ENCODE results near the gene CFAP65.

The CFAP65 gene

DNA sequence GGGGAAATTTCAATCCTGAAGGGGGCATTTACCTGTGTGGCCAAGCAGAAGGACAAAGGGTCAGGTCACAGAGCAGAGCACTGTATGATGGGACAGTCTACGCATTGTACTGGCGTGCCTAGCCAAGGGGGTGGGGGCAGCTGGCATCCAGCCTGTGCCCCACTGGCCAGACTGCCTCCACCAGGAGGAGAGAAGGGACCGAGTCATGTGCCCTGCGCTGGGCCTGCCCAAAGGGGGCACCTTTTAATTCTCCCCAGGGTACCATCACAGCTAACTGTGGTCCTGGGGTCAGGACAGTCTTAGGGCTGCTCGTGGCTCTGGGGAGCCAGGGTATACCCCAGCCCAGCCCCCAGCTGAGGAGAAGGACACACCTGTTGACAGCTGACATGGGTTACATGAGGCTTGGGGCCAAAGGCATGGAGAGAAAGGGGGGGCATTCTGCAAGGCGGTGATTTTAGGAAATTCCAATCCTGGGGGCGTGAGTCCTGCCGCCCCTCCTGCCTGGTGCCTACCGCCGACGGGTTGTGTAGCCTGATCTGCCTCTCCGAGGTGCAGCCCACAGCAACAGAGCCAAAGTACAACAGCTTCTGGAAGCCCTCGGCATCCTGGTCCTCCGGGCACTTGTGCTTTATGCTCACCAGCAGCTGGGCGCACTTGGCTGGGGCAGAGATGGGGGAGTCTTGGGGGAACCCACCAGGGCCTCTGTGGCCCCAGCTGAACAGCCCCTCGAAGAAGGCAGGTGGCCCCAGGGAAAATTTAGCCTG is 11.0 kb downstream of the CFAP65 start:
- no peak for DNase-seq (ENCODE audit: low read depth in 2 of 2)

GRCh38 chr2:219029829-219030165 is 11.5 kb downstream of the CFAP65 start:
- DNase-seq (ENCODE audit: low read depth in 2 of 2), result peak; percentile 15 to 21

DNA sequence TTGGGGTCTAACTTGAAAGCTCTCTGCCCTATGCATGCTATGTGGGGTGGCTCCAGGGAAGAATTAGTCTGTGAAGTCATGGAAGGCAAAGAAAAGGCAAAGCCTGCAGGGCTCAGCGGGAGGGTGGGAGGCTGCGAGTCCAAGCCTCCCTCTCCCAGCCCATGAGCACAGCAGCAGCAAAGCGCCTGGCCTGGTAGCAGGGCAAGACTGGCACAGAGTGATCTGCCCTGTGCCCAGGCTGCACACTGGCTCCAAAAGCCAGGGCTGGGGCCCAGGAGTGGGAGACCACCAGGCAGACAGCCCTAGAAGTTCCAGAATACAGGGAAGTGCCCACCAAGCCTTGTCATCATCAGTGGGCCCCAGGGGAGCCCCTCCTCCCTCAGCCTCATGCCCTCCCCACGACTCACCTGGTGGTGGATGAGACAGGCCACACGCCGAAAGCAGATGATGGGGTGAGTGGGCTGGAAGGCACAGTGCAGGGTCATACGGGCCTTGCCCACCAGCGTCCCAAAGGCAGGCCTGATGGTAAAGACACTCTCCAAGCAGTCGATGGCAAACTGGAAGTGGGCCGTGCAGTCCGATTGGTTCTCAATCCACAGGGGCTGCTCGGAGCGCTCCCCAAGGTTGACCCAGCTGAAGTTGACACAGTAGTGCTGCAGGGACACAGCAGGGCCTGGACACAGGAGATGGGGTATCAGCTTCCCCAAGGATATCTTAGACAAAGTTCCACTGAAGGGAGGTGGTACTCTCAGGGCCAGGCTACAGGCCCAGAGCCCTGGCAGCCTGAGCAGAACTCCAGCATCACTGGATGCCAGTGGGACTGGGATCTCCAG is 12.1 kb downstream of the CFAP65 start:
- DNase-seq (ENCODE audit: low read depth in 2 of 2), result no peak

DNA sequence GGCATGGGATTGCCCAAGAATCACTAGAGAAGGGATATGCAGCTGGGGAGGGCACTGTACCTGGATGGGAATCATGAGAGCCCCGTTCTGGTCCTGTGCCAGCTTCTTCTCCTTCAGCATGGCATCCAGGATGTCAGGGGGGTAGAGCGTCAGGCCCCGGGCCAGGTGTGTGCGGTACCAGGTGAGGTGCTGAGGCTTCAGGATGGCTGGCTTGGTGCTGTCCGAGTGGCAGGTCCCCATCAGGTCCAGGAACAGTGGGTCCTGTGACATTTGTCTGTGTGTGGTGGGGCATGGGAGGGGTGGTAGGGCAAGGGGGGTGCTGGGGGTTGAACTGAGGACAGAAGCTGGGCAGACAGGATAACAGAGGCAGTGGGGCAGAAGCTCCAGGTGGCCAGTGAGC is 13.2 kb downstream of the CFAP65 start:
- no peak for DNase-seq (ENCODE audit: low read depth in 2 of 2)

DNA sequence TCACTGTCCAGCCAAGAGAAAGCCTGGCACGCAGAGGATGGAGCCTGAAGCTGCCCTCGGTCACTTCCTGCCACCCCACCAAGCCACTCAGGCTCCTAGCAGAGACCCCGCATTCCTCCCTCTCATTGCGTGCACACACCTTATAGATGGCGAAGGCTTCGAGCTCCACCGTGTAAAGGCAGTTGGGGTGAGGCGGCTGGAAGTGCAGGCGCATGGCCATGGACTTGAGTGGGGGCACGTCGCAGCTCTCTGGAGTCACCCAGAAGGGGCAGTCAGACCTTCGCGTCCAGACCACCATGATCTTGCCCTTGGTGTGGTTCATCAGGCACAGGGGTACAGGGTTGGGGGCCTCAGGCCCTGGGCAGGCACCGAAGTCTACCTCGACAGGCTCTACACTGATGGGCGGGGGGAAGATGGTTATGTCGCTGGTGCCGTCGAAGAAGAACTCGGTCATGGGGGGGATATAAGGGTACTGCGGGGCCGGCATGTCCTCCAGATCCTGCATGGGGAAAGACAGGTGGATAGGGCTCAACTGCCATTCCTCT is 13.7 kb downstream of the CFAP65 start:
- DNase-seq (ENCODE audit: low read depth in 2 of 2), result no peak

DNA sequence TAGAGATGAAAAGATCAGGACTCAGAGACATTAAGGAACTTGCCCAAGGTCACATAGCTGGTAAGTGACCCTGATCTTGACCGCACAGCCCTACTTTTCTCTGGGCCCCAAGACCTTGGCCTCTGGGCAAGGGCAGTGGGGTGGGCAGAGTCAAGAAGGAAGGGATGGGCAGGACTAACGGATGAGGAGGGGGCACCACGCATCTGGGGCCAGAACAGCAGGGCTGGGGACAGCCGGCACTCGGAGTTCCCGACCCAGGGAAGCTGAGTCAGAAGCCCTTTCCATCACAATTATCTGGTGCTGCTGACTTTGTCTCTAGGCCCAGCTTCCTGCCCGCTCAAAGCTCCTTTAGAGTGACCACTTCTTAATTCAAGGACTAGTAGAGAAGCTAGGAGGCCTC is 14.4 kb downstream of the CFAP65 start:
- no peak for DNase-seq (ENCODE audit: low read depth in 2 of 2)

DNA sequence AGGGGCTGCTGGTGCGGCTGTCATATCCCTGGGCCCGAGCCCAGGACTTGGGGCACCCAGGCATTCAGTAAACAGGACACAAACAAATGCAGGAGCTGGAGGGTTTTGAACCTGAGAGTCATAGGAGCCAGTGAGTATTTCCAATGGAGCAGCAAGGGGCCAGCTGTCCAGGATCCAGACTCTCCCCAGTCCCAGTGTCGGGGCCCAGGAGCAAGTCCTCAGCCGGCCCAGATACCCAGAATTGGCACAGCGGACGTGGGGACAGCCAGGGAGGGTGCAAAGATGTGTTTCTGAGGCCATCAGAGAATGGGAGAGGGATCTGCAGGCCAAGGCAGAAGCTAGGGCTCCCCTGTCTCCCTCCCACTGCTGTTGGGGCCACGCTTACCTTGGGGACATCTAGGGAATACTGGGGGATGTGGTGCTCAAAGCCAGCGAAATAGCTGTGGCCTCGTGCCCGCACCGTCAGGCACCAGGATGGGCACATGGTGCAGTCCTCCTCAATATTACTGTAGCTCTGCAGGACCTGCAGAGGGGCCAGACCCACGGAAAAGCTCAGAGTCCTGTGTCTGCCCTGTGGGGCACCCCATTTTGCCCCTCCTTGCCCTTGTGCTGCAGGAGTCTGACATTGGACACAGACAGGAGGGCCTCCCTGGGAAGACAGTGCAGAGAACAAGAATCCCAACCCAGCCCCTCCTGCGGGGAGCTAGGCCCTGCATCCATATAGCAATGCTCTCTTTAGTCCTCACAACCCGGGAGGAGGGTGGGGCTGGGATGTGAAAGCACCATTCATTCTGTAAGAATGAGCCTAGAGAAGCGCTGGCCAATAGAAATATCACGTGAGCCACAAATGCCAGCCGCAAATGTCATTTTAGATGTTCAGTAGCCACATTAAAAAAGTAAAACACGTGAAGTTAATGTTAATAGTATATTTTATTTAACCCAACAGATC is 15.4 kb downstream of the CFAP65 start:
- DNase-seq (ENCODE audit: low read depth in 2 of 2), result no peak

DNA sequence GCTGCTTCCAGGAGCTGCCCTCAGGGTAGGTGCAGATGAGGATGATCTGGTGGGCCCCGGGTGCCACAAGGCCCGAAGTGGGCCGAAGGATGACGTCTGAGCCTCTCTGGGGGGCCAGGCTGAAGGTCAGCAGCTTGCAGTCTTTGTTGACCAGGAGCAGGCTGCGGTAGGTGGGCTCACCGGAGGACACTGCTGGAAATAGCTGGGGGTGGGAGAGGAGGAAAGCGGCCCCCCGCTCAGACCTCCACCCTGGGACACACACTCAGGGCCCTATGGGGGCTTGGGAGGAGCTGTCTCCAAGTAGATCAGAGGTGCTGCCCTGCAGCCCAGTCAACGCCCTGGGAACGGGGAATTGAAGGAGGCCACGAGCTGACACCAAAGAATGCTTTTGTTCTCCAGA is 17.3 kb downstream of the CFAP65 start:
- DNase-seq (ENCODE audit: low read depth in 2 of 2), result no peak

GRCh38 chr2:219023045-219023605 is 18.2 kb downstream of the CFAP65 start:
- DNase-seq (ENCODE audit: low read depth in 2 of 2), result no peak

- no peak for DNase-seq (ENCODE audit: low read depth in 2 of 2)
Measured at GRCh38 chr2:219022616-219023015, 18.7 kb downstream of the CFAP65 start.

DNA sequence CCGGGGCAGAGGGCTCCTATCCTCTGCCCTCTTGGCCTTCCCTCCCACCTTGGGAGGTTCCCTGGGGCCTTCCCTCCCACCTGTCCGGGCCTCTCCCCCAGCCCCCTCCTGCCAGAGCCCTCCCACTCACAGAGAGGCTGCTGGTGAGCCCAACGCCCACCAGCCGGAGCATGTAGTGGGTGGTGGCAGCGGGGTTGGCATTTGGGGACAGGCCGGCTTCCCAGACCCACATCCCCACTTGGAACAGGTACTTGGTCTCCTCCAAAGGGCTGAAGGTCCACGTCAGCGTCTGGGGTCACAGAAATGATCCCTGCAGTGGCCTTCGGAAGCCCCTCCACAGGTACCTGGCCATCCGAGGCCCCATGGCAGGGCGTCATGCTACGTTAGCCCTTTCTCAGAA is 19.3 kb downstream of the CFAP65 start:
- DNase-seq (ENCODE audit: low read depth in 2 of 2), result no peak

- DNase-seq (ENCODE audit: low read depth in 2 of 2), result no peak
Measured at GRCh38 chr2:219021591-219021990, 19.7 kb downstream of the CFAP65 start.

- DNase-seq (ENCODE audit: low read depth in 2 of 2), result no peak
Measured at GRCh38 chr2:219020604-219021365, 20.5 kb downstream of the CFAP65 start.

- DNase-seq (ENCODE audit: low read depth in 2 of 2), result no peak
Measured at GRCh38 chr2:219019436-219019835, 21.9 kb downstream of the CFAP65 start.

DNA sequence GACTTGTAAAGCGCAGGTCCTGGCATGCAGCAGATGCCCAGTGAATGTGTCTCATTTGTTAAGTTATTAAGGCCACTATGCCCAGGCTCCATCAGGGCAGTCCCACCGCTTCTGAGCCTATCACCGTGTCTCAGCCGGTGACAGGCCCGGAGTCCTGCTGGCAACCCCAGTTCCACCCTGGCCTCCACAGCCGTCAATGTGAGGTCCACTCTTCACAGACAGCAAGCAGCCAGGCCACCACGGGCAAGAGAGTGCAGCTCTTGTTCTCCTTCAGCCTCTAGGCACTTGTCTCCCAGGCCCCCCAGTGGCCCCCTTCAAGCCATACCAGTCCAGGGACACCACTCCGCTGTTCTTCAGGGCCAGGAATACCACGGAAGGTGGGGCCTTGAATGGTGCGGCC is 22.6 kb downstream of the CFAP65 start:
- DNase-seq (ENCODE audit: low read depth in 2 of 2), result no peak

DNA sequence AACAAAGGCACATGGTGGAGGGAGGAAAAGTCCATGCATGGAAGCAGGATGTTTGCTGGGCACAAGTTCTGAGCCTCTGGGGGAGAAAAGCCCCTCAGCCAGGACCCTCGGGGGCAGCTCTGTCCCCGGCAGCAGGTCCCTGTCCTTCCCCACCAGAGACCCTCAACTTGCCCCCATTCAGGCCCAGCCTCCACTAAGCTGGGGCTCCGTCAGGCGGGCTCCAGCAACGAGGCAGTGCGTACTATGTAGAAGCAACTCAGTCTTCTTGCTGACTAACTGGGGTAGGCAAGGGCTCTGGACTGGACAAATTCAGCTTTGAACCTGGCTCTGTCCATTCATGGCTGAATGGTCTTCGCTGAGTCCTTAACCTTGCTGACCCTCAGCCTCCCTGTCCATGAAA is 23.0 kb downstream of the CFAP65 start:
- DNase-seq (ENCODE audit: low read depth in 2 of 2), result no peak

DNA sequence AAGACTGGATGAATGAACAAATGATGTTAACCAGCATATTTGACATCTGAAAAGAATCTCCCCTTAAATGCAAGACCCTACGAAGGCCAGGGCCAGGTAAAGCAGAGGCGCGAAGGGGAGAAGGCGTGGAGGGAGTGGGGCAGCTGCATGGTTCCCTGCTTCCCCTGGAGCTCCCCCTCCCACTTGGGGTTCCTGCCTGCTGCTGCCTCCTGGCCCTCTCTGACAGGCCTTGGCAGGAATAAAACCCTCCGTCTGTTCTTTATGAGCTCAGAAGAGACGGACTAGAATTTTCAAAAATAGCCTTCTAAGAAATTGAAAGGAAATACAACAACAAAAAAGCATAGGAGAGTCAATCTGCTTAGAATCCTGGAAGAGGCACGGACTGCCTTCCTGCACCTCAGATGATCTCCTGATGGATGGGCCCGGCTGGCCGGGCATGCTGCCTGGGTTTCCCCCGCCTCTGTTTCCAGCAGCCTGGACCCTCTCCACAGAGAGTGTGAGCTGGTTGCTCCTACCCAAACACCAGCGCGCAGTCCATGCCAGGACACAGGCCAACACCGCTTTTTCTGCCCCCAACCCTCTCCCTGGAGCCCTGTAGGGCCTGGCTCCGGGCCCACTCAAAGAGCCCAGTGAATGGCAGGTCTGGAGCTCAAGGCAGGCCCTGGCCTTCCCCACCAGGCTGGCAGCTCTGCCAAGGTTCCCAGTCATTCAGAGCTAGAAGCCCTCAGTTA is 23.9 kb downstream of the CFAP65 start:
- DNase-seq (ENCODE audit: low read depth in 2 of 2), result no peak

DNA sequence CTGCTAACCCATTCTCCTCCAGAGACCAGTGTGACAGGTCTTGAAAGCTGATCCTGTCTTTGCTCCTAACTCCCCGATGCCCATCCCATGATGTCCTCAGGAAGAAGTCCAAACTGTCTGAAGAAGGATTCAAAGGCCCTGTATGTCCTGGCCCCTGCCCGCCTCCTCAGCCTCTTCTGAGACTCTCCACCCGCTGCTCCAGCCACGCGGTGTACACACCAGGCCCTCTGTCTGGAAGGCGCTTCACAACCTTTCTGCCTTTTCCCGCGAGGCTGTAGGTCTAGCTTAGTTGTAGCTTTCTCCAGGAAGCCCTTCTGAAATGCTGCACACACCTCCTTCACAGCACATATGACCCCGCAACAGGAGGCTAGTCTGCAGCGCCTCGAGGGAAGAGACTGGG is 24.6 kb downstream of the CFAP65 start:
- DNase-seq (ENCODE audit: low read depth in 2 of 2), result no peak

DNA sequence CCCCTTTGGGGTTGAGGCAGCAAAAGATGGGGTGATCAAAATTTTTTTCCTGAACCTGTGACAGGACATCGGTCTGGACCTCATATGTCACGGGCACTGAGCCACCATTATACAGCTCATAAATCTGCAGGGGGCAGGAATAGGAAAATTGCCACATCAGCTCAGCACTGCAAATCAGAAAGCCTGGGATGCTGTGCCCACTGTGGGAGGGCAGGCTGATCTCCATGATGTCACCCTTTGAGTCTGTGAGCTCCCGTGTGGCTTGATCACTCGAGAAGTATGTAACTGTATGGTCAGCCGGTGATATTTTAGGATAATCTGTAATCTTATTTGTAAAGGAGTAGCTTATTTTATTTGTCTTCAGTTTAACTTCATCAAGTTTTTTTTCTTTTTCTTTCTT is 30.4 kb downstream of the CFAP65 start:
- DNase-seq (ENCODE audit: low read depth in 2 of 2), result no peak

- no peak for DNase-seq (ENCODE audit: low read depth in 2 of 2)
Measured at GRCh38 chr2:219010162-219010756, 31.1 kb downstream of the CFAP65 start.
